Activated T-helper 1 cell treated with Interleukin-2 at 50 U/mL for 16 hours (primary cell): Measurements from ENCODE around the gene PDE1C.
"Not testable (repeated sequence)": the region's sequence is repeated elsewhere in the genome, so short reads cannot be mapped to it uniquely, and the experiment has no call there.

Experiments
- DNase-seq: peaks from one replicate; pipeline ENCODE4 v3.0.0-alpha.2; 2020; ENCODE audit warnings: low read depth

PDE1C gene

DNA sequence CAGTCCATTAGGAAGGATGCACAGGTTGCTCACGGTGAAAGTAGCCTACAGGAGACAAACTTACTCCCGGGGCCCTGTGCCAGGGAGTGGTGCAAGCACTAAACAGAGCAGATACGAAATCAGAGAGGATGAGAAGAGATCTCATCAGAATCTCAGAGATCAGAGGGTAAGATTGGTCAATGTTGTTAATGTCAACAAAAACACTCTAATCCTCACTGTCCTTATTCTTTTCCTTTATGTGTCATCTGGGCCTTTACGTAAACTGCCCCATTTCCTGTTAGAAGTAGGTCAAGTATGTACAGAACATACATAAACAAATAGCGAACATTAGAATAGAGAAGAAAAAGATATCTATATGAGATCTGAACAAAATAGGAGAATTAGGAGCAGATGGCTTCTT lies 220.1 kb downstream of the PDE1C start:
- no peak for DNase-seq

DNA sequence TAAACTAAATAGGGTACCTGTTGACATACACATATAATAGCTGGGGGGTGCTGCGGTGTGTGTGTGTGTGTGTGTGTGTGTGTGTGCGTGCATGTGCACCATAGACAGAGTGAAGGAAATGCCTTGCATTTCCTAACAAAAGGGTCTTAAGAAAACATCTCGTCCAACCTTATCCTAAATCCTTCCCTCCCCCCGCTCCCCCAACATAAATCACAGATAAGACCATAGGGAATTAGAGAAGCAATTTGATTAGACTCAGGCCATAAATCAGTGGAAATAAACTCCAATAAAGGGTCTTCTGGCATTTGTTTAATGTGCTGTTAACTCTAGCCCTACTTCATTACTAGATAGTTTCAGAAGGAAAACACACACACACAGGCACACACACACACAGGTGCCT lies 234.7 kb downstream of the PDE1C start:
- no peak for DNase-seq

DNA sequence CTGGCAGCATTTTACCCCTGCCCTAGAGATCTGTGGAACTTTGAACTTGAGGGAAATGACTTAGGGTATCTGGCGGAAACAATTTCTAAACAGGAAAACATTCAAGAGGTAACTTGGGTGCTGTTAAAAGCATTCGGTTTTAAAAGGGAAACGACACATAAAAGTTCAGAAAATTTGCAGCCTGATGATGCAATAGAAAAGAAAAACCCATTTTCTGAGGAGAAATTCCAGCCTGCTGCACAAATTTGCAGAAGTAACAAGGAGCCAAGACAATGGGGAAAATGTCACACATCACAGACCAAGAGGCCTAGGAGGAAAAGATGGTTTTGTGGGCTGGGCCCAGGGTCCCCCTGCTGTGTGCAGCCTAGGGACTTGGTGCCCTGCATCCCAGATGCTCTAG lies 236.6 kb downstream of the PDE1C start:
- DNase-seq, result not testable (repeated sequence)

DNA sequence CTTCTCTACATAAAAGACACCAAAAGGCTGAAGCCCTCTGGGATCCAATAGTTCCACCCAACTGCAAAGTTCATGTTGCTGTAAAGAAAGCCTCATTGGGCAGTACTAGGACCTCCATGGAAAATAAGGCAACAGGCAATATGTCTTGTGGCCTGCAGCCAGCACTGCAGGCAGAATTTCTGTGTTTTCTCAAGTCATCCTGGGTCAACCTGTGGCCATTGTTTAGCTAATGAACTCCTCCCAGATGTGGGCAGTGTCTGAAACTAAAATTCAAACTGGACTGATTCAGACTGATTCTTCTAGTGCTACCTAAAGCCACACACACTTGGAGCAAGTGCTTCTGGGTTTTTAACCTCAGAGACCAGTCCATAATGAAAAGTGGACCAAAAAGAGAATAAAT lies 241.7 kb downstream of the PDE1C start:
- no peak for DNase-seq

DNA sequence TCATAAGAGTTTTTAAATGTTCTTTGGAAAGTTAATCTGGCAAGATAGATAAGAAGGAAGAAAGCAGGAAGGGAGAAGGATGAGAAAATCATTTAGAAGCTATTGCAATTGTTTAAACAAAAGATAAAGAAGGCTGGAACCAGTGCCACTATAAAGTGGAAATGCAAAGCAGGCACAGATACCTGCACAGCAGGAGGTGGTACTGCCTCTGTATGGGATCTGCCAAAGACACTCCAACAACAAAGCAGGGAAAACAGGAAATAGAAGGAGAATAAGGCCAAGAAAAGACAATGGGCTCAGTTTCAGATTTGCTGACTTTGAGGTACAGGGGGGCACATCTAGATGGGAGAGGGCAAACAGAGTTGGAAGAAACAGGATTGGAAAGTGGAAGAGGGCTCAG lies 244.6 kb downstream of the PDE1C start:
- no peak for DNase-seq

DNA sequence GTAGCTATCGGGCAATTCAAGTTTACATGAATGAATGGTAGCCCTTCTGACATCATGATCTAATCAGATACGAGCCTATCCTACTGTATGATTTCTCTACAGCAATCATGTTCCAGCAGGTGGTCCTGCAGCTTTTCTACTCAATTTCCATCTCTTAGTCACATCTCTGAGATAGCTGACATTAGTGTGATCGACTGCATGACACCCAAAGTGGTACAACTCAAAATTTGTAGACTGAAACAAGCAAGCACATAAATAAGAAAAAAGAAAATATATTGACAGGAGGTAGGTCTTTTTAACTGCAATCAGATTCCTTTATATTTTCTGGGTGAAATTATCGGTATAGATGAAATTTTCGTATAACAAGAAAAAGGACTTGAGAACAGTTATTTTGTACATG lies 251.2 kb downstream of the PDE1C start:
- no peak for DNase-seq

DNA sequence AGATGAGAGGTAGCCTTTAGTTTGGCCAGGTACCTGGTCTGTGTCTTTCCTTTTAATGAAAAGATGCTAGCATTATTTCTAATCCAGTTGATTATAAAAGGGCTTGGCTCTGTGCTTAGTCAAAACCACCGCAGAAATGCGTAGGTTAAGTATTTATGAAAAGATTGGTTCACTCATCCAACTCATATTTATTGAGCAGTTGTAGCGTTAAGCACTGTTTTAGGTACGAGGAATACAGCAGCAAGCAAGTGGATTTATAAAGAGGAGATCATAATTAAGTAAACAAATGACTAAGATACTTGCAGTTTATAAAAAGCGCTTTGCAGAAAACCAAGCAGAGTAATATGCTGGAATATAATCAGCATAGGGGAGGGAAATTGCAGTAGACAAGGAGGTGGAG lies 253.4 kb downstream of the PDE1C start:
- DNase-seq, result no peak

DNA sequence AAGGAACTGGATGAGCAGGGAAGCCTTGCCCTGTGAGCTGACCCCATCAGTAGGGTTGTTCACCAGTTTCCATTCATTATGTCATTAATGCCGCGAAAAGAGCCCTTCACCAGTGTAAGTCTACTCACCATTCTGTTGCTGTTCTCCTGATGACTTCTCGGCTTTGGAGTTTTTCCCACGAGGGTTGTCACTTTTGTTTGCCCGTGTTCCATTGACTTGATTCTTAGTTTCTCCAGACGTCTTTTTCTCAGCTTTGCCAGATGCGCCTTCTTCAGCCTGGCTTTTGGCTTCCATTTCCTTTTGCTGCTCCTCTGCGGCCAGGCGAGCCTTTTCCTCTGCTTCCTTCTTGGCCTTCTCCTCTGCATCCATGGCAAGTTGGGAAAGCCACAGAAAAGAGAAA lies 254.4 kb downstream of the PDE1C start:
- DNase-seq, result no peak

DNA sequence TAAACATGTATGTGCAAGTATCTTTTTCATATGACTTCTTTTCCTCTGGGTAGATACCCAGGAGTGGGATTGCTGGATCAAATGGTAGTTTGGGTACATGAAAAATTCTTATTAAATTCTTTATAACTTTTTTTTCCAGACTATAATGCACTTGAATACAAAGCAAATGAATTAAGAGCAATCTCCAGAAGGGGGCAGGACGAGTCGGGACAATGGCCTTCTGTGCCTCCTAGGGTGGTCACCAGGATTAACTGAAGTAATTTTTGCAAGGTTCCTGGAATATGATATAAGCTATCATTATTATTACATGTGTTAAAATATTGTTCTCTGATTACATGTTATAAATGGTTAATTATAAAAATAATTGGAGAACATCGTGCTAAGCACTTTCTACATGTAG lies 256.0 kb downstream of the PDE1C start:
- no peak for DNase-seq

DNA sequence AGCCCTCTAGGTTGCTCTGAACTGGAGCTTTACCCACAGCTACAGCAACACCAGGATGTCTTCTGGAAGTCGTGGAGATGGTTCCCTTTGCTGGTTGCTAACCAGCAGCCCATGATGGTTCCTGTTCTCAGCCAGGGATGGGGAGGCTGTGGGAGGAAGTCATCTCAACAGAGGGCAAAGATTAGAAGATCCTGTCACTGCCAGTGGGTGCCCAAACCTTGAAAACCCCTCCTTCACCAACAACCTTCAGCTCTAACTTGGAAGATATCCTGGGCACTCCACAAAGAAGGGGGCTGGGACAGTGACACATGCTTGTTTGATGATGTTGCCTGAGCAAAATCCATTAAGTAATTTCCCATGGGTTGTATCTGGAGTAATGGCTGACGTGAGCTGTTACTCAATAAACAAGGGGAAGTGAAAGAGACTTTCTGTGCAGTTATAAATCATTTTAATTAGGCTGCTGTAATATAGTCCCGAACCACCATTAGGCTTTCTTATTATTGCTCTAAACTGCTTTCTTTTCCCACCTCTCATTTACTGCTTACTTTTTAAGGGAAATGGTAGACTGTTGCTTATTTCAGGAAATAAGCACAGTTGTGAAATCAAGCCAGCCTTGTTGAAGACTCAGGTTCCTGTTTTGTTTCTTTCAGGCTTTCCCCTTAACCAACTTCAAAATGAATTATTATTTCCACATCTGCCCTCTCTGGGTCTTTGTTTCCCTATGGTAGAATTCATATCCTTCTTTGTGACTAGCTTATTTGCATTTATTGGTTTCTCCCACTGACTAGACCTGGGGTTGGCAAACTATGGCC lies 258.4 kb downstream of the PDE1C start:
- no peak for DNase-seq

DNA sequence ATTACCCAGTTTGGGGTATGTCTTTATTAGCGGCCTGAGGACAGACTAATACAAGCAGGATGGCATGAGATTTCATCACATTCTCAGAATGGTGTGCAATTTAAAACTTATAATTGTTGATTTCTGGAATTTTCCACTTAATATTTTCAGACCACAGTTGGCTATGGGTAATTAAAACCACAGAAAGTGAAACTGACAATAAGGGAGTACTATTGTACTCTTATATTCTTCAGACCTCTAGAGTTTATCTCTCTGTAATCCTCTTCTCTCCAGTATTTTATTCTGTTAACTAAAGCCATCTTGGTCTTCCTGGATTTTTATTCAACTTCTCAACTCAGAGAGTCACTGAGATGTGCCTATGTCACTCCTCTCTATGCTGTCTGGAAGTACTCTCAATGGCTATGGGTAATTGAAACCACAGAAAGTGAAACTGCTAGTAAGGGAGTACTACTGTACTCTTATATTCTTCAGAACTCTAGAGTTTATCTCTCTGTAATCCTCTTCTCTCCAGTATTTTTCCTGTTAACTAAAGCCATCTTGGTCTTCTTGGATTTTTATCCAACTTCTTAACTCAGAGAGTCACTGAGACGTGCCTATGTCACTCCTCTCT lies 264.9 kb downstream of the PDE1C start:
- no peak for DNase-seq

DNA sequence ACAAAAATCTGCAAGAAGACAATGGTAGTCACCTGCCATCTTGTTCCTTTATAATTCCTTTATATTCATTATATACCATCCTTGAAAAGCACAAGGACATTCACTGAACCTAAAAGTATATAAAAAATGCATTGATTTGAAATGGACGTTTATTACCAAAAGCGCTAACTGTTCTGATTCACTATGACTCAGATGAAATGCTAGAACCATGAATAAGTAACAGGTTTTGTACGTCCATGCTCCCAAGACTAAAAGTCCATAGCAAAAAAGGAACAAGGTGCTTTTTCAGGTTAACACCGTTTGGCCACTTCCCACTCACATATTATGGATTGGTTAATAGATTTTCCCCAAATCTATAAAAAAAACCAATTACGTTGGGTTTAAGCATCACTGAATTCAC lies 273.8 kb downstream of the PDE1C start:
- no peak for DNase-seq

DNA sequence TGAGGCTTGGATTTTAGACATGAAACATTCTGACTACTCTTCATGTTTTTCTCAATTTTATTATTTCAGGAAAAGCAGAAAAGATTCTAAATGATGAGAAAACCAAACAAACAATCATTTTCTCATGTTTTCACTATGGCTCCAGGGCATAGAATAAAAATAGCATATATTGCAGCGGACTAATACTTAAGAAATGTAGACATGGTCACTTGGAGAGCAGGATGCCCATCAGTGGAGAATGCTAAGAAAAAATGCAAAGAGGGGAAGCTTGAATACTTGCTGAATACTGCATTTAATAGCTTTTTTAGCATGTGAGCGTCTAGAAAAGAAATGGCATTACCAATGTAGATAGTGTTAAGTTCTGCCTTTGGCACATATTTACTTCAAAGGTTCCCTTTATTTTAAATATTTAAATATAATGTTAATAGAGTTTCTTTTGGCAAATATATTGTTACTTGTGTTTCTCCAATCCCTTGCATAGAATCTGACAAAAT lies 275.3 kb downstream of the PDE1C start:
- no peak for DNase-seq

DNA sequence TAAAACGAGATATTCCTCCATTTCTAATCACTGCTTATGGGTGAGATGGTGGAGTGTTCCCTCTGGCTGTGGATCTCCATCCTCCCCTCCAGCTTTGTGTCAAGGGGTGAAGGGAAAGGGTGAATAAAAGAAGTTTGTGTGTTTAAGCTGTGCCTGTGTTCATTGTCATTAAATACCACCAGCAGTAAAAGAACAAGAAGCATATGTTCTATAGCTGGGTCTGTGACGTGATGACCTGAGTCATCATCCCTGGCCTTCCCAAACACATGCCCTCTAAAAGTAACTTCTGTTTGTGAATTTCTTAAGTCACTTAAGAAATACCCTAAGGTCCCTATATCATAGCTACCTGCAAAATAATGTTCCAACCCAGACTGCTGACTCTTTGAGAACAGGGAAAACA lies 278.3 kb downstream of the PDE1C start:
- no peak for DNase-seq

DNA sequence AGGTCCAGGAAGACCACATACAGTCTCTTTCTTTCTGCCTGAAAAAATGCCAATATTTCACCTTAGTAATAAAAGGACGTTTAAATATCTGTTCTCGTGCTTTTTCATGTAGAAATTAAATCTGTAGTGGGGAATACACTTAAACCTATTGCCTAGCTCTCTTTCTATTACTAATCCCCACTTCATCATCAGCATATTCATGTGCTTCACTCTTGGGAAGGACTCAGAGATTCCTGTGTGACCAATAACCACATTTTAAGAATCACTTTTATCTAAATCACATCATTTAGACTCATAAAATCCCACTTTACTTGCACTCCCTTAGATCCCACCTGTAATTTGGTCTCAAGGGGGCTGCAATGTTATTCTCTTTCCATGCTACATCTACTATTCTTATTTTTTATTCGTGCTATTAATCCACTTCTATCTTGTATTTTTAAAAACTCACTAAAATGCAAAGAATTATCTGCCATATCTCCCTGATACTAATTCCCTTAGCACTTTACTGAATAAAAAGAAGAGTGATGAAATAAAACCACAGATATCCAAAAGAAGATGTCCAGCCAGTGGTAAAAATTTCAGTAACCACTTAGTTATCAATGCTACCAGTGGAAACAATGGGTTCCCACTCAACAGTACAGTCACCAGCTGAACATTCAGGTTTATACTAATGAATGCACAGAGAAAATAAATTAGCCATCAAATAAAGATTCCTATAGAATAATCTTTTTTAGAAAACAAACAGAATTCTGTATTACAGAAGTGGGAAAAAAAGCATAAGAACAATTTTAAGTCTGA lies 281.1 kb downstream of the PDE1C start:
- no peak for DNase-seq

DNA sequence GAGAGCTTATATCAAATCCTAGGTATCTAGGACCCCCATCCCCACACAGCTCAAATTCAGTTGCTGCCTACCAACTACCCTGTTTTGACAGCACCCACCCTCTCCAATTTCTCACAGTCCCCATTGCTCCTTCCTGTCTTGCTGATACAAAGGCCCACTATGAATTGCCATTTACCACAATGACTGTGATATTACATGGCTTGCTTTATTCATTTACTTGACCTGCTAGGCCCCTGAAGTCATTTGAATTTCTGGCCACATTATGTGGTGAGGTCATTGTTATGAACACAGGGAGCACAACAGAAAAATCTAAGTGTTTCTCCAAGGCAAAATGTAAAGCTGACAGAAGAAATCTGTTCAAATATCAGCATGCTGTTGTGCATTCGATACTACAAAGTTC lies 281.8 kb downstream of the PDE1C start:
- DNase-seq, result no peak

DNA sequence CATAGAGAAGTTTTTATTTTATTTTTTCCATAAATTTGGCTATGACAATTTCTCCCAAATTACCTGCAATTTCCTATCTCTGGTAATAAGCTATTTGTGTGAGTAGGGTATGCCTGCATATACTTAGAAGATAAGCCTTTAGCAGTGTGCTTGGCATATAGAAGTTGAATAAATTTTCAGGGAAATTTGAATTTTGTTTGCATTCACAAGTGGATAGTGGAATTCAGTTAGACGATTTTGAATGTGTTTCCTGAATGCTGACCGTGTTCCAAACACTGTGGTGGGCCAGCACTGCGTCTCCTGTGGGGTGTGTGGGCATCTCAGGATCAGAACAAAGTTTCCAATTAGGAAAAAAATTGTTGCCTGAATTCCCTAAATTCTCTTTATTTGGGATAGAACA lies 283.9 kb downstream of the PDE1C start:
- no peak for DNase-seq

DNA sequence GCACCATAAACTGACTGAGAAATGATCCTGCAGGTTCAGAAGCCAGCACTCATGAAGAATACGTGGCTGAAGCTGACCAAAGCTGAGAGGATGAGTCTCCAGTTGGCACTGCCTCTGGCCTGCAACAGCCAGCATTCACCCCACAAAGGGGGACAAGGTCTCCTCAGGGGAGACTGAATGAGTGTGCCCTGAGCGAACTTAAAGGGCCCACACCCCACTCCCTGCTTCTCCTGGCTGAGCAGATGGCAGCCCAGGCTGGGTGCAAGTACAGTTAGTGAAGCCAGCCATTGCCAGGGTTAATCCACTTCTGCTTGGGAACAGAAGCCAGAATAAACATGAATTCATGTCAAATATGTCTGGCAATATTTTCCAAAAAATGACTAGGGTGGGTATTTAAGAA lies 285.1 kb downstream of the PDE1C start:
- no peak for DNase-seq

DNA sequence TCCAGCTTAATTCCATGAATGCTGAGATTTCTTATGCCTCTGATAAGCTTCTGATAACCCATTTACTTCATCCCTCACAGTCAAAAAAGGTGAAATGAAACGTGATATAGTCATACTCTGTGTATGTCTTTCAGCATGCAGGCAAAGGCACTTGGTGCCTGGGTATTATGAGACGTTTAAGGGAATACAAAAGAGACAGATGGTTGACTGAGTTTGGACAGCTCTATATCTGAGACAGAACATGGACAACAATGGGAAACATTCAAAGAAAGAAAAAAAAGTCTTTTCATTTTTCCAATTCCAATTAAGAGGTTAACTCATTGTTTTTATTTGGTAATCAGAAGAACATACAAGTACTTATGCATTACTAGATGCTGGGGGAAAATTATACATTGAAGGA lies 287.0 kb downstream of the PDE1C start:
- DNase-seq, result no peak

DNA sequence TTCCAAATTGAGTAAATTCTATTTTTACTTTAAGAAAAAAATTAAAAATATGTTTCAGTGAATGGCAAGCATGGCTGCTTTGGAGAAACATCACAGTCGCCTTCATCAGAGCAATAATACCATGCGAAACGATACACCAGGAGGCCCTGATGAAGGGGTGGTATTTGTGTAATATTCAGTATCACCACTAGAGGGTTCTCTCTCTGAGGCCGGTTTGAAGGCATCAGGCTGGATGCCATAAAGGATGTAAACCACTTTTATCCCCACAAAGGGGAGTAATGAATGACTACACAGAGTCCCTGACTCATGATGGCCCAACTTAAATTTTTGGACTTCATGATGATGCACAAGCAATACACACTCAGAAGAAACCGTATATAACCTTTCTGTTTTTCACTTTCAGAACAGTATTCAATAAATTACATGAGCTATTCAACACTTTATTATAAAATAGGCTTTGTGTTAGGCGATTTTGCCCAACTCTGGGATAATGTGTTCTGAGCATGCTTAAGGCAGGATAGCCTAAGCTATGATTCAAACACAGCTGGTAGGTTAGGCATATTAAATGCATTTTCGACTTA lies 287.7 kb downstream of the PDE1C start:
- no peak for DNase-seq

DNA sequence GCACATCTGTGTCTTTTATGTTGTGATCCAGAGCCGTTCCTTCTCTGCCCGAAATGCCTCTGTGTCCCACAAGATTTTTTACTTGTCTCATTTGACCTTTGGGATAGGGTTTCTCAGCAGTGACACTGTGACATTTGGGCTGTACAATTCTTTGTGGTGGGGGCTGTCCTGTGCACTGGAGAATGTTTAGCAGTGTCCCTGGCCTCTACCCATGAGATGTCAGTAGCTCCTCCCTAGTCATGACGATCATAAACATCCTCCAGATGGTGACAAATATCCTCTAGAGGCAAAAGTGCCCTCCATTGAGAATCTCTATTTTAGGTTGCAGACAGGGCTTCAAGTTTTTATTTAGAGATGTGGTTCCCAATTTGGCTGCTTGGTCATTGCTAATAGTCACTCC lies 291.9 kb downstream of the PDE1C start:
- no peak for DNase-seq

DNA sequence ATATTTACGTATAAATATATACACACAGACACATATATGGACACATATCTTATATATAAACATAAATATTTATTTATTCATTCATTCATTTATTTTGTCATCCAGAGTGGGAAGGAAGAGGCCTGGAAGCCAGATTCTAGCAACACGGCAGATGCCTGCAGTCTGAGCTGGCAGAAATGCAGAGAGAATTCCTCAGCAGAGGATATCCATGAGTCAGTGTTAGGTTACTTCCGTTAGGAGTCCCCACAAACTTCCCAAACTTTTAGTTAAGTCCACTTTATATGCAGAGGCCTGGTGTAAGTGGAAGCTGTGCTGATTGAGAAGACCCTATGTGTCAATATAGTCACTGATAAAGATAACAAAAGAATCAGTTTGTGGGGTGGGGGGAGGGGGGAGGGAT lies 293.6 kb downstream of the PDE1C start:
- no peak for DNase-seq

DNA sequence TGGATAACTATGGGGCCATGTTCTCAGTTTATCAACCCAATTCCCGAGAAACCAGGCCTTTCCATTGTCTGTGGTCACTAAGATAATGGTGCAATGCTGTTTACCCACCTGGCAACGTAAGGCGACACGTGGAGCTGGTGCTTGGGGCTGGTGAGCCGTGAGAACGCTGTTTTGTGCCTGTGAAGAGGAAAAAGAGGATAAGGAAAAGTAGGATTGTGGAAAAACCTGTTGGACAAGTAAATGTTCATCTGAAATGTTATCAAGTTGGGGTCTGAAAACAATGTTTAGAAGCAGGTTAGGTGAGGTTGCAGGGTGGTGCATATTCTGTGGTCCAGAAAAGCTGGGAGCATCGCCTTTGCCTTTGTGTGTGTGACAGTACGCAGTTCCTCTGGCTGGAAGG lies 294.7 kb downstream of the PDE1C start:
- no peak for DNase-seq
